Measurements from ENCODE around the gene MSTO1. TPM values are rescaled to one million over a fixed set of nuclear protein-coding genes. Genes with fewer than 3 reads are reported as not detected.
"Not testable (repeated sequence)": the region's sequence is repeated elsewhere in the genome, so short reads cannot be mapped to it uniquely, and the experiment has no call there.

MSTO1 gene
- total RNA-seq, 1 experiment from 2014 or later: 57.6 TPM

GRCh38 chr1:155645648-155646047 is 35.6 kb downstream of the MSTO1 start:
- no peaks in the 10 kb centered on the region for H3K36me3 ChIP-seq (replicated peaks; ENCODE audit: control insufficient read depth, insufficient read depth, low read length)
- no peak overlapping the region for H3K4me3 ChIP-seq (ENCODE audit: insufficient read depth, low read depth, low read length)
- no peaks in the 10 kb centered on the region for H3K27me3 ChIP-seq (ENCODE audit: control insufficient read depth, insufficient read depth, low read length)
- DNase-seq: no peak

- Histone ChIP-seq H3K36me3 (replicated peaks; ENCODE audit: control insufficient read depth, insufficient read depth, low read length) (no peaks in the 10 kb centered on the region), H3K27me3 (ENCODE audit: control insufficient read depth, insufficient read depth, low read length) (no peaks in the 10 kb centered on the region), H3K4me3 (ENCODE audit: insufficient read depth, low read depth, low read length) (no peak overlapping the region)
- DNase-seq: no peak
Observed at GRCh38 chr1:155646307-155646706, 36.3 kb downstream of the MSTO1 start.

- DNase-seq: peak; percentile 55
- H3K4me3 ChIP-seq (ENCODE audit: insufficient read depth, low read depth, low read length): no peak overlapping the region
- H3K36me3 ChIP-seq (replicated peaks; ENCODE audit: control insufficient read depth, insufficient read depth, low read length): no peaks in the 10 kb centered on the region
- no peaks in the 10 kb centered on the region for H3K27me3 ChIP-seq (ENCODE audit: control insufficient read depth, insufficient read depth, low read length)
Observed at GRCh38 chr1:155648207-155649147, 38.5 kb downstream of the MSTO1 start.

- H3K36me3 ChIP-seq (replicated peaks; ENCODE audit: control insufficient read depth, insufficient read depth, low read length): no peaks in the 10 kb centered on the region
- H3K27me3 ChIP-seq (ENCODE audit: control insufficient read depth, insufficient read depth, low read length): no peaks in the 10 kb centered on the region
- H3K4me3 ChIP-seq (ENCODE audit: insufficient read depth, low read depth, low read length): no peak overlapping the region
- DNase-seq: no peak
Observed at GRCh38 chr1:155649676-155650075, 39.7 kb downstream of the MSTO1 start.

- H3K27me3 ChIP-seq (ENCODE audit: control insufficient read depth, insufficient read depth, low read length): no peaks in the 10 kb centered on the region
- no peak for DNase-seq
- H3K4me3 ChIP-seq (ENCODE audit: insufficient read depth, low read depth, low read length): no peak overlapping the region
- H3K36me3 ChIP-seq (replicated peaks; ENCODE audit: control insufficient read depth, insufficient read depth, low read length): no peaks in the 10 kb centered on the region
Observed at GRCh38 chr1:155650231-155650757, 40.3 kb downstream of the MSTO1 start.

- Histone ChIP-seq H3K4me3 (ENCODE audit: insufficient read depth, low read depth, low read length) (no peak overlapping the region), H3K27me3 (ENCODE audit: control insufficient read depth, insufficient read depth, low read length) (no peaks in the 10 kb centered on the region), H3K36me3 (replicated peaks; ENCODE audit: control insufficient read depth, insufficient read depth, low read length) (no peaks in the 10 kb centered on the region)
- DNase-seq: no peak
Observed at GRCh38 chr1:155651861-155652661, 42.0 kb downstream of the MSTO1 start.

- H3K36me3 ChIP-seq (replicated peaks; ENCODE audit: control insufficient read depth, insufficient read depth, low read length): no peaks in the 10 kb centered on the region
- H3K4me3 ChIP-seq (ENCODE audit: insufficient read depth, low read depth, low read length): no peak overlapping the region
- no peak for DNase-seq
- H3K27me3 ChIP-seq (ENCODE audit: control insufficient read depth, insufficient read depth, low read length): no peaks in the 10 kb centered on the region
Observed at GRCh38 chr1:155652951-155653350, 42.9 kb downstream of the MSTO1 start.

- Histone ChIP-seq H3K4me3 (ENCODE audit: insufficient read depth, low read depth, low read length) (no peak overlapping the region), H3K27me3 (ENCODE audit: control insufficient read depth, insufficient read depth, low read length) (no peaks in the 10 kb centered on the region), H3K36me3 (replicated peaks; ENCODE audit: control insufficient read depth, insufficient read depth, low read length) (peaks cover 12% of the 10 kb centered on the region)
- no peak for DNase-seq
Observed at GRCh38 chr1:155657463-155657862, 47.4 kb downstream of the MSTO1 start.

- H3K27me3 ChIP-seq (ENCODE audit: control insufficient read depth, insufficient read depth, low read length); DNase-seq; H3K4me3 ChIP-seq (ENCODE audit: insufficient read depth, low read depth, low read length): not testable (repeated sequence)
- H3K36me3 ChIP-seq (replicated peaks; ENCODE audit: control insufficient read depth, insufficient read depth, low read length): peaks cover 19% of the 10 kb centered on the region
Observed at GRCh38 chr1:155661239-155661638, 51.2 kb downstream of the MSTO1 start.

Other genes starting within 250 kb of the MSTO1 start
- 12.0 and 21.0 TPM in 2 replicates for gene ASH1L, start 47.4 kb upstream of the MSTO1 start, total RNA-seq (2014; rRNA removed; shearing (Covaris generic))
- gene YY1AP1, start 78.6 kb downstream of the MSTO1 start, total RNA-seq (2014; rRNA removed; shearing (Covaris generic)): 46.8 and 69.7 TPM in 2 replicates
- gene DAP3, start 78.9 kb downstream of the MSTO1 start, total RNA-seq (2014; rRNA removed; shearing (Covaris generic)): 104 and 138 TPM in 2 replicates
- 30.7 and 42.5 TPM in 2 replicates for gene GON4L, start 247.0 kb downstream of the MSTO1 start, total RNA-seq (2014; rRNA removed; shearing (Covaris generic))
- gene SYT11, start 249.3 kb downstream of the MSTO1 start, total RNA-seq (2014; rRNA removed; shearing (Covaris generic)): 9.6 and 11.0 TPM in 2 replicates